Trophoblast cell (in vitro differentiated cells and primary cell): ENCODE measurements around the gene KRTAP4-1. TPM values are rescaled to one million over a fixed set of nuclear protein-coding genes. Genes with fewer than 3 reads are reported as not detected.
"Not testable (repeated sequence)": the region's sequence is repeated elsewhere in the genome, so short reads cannot be mapped to it uniquely, and the experiment has no call there.

Experiments
- DNase-seq, 2 donors: peaks; one replicate each; pipeline ENCODE4 v3.0.0-alpha.2; 2016
- H2AFZ ChIP-seq: 2 replicates; pipeline ENCODE4 v1.6.1; 2013; ENCODE audit warnings: low read length, moderate library complexity, mild to moderate bottlenecking; ENCODE audit not compliant: insufficient read depth, poor library complexity
- H2AK5ac ChIP-seq: 2 replicates; pipeline ENCODE4 v1.6.1; 2013; ENCODE audit warnings: mild to moderate bottlenecking, low read length
- H2BK120ac ChIP-seq: 2 replicates; pipeline ENCODE4 v1.6.1; 2013; ENCODE audit warnings: low read length, mild to moderate bottlenecking, moderate library complexity; ENCODE audit not compliant: insufficient read depth, poor library complexity
- H2BK12ac ChIP-seq: 2 replicates; pipeline ENCODE4 v1.6.1; 2013; ENCODE audit warnings: mild to moderate bottlenecking, low read length, moderate library complexity
- H2BK5ac ChIP-seq: 2 replicates; pipeline ENCODE4 v1.6.1; 2013; ENCODE audit warnings: low read length, low read depth, moderate library complexity, mild to moderate bottlenecking; ENCODE audit not compliant: poor library complexity
- H3K14ac ChIP-seq: 2 replicates; pipeline ENCODE4 v1.6.1; 2013; ENCODE audit warnings: mild to moderate bottlenecking, low read length
- H3K18ac ChIP-seq: 2 replicates; pipeline ENCODE4 v1.6.1; 2013; ENCODE audit warnings: mild to moderate bottlenecking, low read length
- H3K23ac ChIP-seq: 2 replicates; pipeline ENCODE4 v1.6.1; 2013; ENCODE audit warnings: low read length
- H3K27ac ChIP-seq: 2 replicates; pipeline ENCODE4 v1.5.1; 2013; ENCODE audit warnings: low read depth, mild to moderate bottlenecking, inconsistent platforms, low read length, moderate library complexity
- H3K27me3 ChIP-seq: 2 replicates; pipeline ENCODE4 v1.6.1; 2013; ENCODE audit warnings: inconsistent platforms, mild to moderate bottlenecking, low read length, moderate library complexity; ENCODE audit not compliant: insufficient read depth
- H3K36me3 ChIP-seq, 2 experiments: 1 replicate in 1 of 2; 2 replicates in 1 of 2; pipeline ENCODE4 v1.6.1; 2013; ENCODE audit warnings: low read length in 2 of 2, mild to moderate bottlenecking in 2 of 2, moderate library complexity in 1 of 2; ENCODE audit not compliant: insufficient read depth in 2 of 2, control insufficient read depth in 1 of 2
- H3K4ac ChIP-seq: 2 replicates; pipeline ENCODE4 v1.6.1; 2013; ENCODE audit warnings: low read depth, mild to moderate bottlenecking, low read length, moderate library complexity
- H3K4me1 ChIP-seq, 2 experiments: 1 replicate in 1 of 2; 2 replicates in 1 of 2; pipeline ENCODE4 v1.6.1; 2013; ENCODE audit warnings: low read length in 2 of 2, mild to moderate bottlenecking in 2 of 2, moderate library complexity in 1 of 2; ENCODE audit not compliant: insufficient read depth in 2 of 2, control insufficient read depth in 1 of 2
- H3K4me2 ChIP-seq: 2 replicates; pipeline ENCODE4 v1.6.1; 2013; ENCODE audit warnings: inconsistent platforms, mild to moderate bottlenecking, low read length, moderate library complexity
- H3K4me3 ChIP-seq: 2 replicates; pipeline ENCODE4 v1.5.1; 2013; ENCODE audit warnings: mild to moderate bottlenecking, low read depth, low read length, inconsistent platforms
- H3K79me1 ChIP-seq: one replicate; pipeline ENCODE4 v1.6.1; 2013; ENCODE audit warnings: low read length
- H3K79me2 ChIP-seq: 2 replicates; pipeline ENCODE4 v1.6.1; 2013; ENCODE audit warnings: low read length, mild to moderate bottlenecking; ENCODE audit not compliant: control insufficient read depth, insufficient read depth, poor library complexity
- H3K9ac ChIP-seq: 2 replicates; pipeline ENCODE4 v1.6.1; 2013; ENCODE audit warnings: mild to moderate bottlenecking, low read length
- H3K9me3 ChIP-seq: 2 replicates; pipeline ENCODE4 v1.6.1; 2013; ENCODE audit warnings: low read depth, mild to moderate bottlenecking, control low read depth, inconsistent platforms, low read length; ENCODE audit not compliant: insufficient read depth
- H4K12ac ChIP-seq: 2 replicates; pipeline ENCODE4 v1.6.1; 2013; ENCODE audit warnings: low read depth, mild to moderate bottlenecking, low read length, moderate library complexity
- H4K8ac ChIP-seq: 2 replicates; pipeline ENCODE4 v1.6.1; 2013; ENCODE audit warnings: low read depth, mild to moderate bottlenecking, low read length, moderate library complexity
- H4K91ac ChIP-seq: one replicate; pipeline ENCODE4 v1.6.1; 2013; ENCODE audit warnings: low read depth, mild to moderate bottlenecking, low read length, moderate library complexity
- WGBS: extraction: QIAGEN DNeasy Blood & Tissue Kit; methylation state at CpG from one replicate; pipeline ENCODE4 v1.1.7; 2013; ENCODE audit warnings: missing lambda C conversion rate; ENCODE audit not compliant: insufficient read length, insufficient coverage; ENCODE audit errors: extremely low coverage; 5-methylcytosine and 5-hydroxymethylcytosine counted together
- polyA plus RNA-seq: library from polyadenylated mRNA; stranded (reverse); fragments of 200-250 nt; gene quantifications from 2 replicates; pipeline ENCODE4 v1.2.3, GENCODE V29; 2013

Gene KRTAP4-1
- not detected in 2 replicates for polyA plus RNA-seq

- Histone ChIP-seq H4K12ac (no peak within 1 kb of the TSS), H3K27ac (no peak within 1 kb of the TSS), H2AK5ac (no peak within 1 kb of the TSS), H2BK12ac (no peak within 1 kb of the TSS), H3K79me2 (no peaks in the 10 kb centered on the region), H3K27me3 (no peaks in the 10 kb centered on the region), H3K79me1 (no peaks in the 10 kb centered on the region), H2AFZ (no peak within 1 kb of the TSS), H3K36me3 (no peaks in the 10 kb centered on the region), H4K91ac (no peak within 1 kb of the TSS), H3K9me3 (no peaks in the 10 kb centered on the region), H2BK120ac (no peak within 1 kb of the TSS), H4K8ac (no peak within 1 kb of the TSS), H3K23ac (no peak within 1 kb of the TSS), H3K9ac (no peak within 1 kb of the TSS), H2BK5ac (no peak within 1 kb of the TSS), H3K4me1 (no peaks in the 10 kb centered on the region), H3K14ac (no peak within 1 kb of the TSS), H3K4me3 (no peak within 1 kb of the TSS), H3K18ac (no peak within 1 kb of the TSS), H3K4ac (no peak within 1 kb of the TSS), H3K4me2 (no peak within 1 kb of the TSS)
- no peak for DNase-seq
- no CpG with 5 or more reads among the region's 9 CpGs for WGBS
Observed at GRCh38 chr17:41184480-41184961, at the start of gene KRTAP4-1. TSS of gene KRTAP4-1 (minus strand) at chr17:41184911. CDS start at chr17:41184854, 57 bp downstream.

DNA sequence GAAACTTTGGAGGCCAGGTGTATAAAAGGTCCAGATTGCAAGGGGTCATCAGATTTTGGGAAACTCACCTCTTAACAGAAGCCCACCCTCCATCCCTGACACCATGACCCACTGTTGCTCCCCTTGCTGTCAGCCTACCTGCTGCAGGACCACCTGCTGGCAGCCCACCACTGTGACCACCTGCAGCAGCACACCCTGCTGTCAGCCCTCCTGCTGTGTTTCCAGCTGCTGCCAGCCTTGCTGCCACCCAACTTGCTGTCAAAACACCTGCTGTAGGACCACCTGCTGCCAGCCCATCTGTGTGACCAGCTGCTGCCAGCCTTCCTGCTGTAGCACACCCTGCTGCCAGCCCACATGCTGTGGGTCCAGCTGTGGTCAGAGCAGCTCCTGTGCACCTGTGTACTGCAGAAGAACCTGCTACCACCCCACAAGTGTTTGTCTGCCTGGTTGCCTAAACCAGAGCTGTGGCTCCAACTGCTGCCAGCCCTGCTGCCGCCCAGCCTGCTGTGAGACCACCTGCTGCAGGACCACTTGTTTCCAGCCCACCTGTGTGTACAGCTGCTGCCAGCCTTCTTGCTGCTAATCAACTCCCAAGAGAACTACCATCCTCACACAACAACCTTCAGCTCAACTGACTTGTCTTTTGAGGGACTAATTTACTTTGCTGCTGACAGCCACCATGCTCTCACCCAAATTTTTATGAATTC lies 47.8 kb upstream of the KRTAP4-1 start, which contains the start of gene KRTAP9-3:
Gene KRTAP9-3, plus strand, starts transcription at position 51 of the 707 bp plus-strand sequence. Its CDS starts 53 bp downstream, at position 104.
- not testable (repeated sequence) for H3K9ac ChIP-seq, H2BK5ac ChIP-seq, H3K4me2 ChIP-seq, H3K36me3 ChIP-seq, H2AFZ ChIP-seq, H4K91ac ChIP-seq, H3K4me3 ChIP-seq, H3K79me2 ChIP-seq, H3K27me3 ChIP-seq, H4K8ac ChIP-seq, H3K27ac ChIP-seq, H3K79me1 ChIP-seq, H3K14ac ChIP-seq, DNase-seq, H3K9me3 ChIP-seq, H3K18ac ChIP-seq, H3K4me1 ChIP-seq, H3K23ac ChIP-seq, H4K12ac ChIP-seq, H2AK5ac ChIP-seq, H2BK12ac ChIP-seq, H3K4ac ChIP-seq, H2BK120ac ChIP-seq
- no CpG with 5 or more reads among the region's 1 CpG for WGBS

GRCh38 chr17:41231731-41232130 lies 47.0 kb upstream of the KRTAP4-1 start:
- Histone ChIP-seq H3K79me1 (no peaks in the 10 kb centered on the region), H3K9ac (no peak overlapping the region), H3K23ac (no peak overlapping the region), H3K36me3 (no peaks in the 10 kb centered on the region), H2BK12ac (no peak overlapping the region), H3K4me3 (no peak overlapping the region), H2BK5ac (no peak overlapping the region), H3K79me2 (no peaks in the 10 kb centered on the region), H3K27me3 (no peaks in the 10 kb centered on the region), H2AFZ (no peak overlapping the region), H2AK5ac (no peak overlapping the region), H3K4me1 (no peaks in the 10 kb centered on the region), H4K8ac (no peak overlapping the region), H3K14ac (no peak overlapping the region), H2BK120ac (no peak overlapping the region), H3K4me2 (no peak overlapping the region), H3K18ac (no peak overlapping the region), H4K12ac (no peak overlapping the region), H3K4ac (no peak overlapping the region), H3K9me3 (no peaks in the 10 kb centered on the region), H3K27ac (no peak overlapping the region), H4K91ac (no peak overlapping the region)
- WGBS: no CpG with 5 or more reads among the region's 6 CpGs
- no peak for DNase-seq

- Histone ChIP-seq H2AFZ (no peak overlapping the region), H3K4ac (no peak overlapping the region), H4K91ac (no peak overlapping the region), H3K18ac (no peak overlapping the region), H3K23ac (no peak overlapping the region), H3K4me2 (no peak overlapping the region), H2BK120ac (no peak overlapping the region), H2BK12ac (no peak overlapping the region), H2AK5ac (no peak overlapping the region), H3K79me2 (no peaks in the 10 kb centered on the region), H3K36me3 (no peaks in the 10 kb centered on the region), H2BK5ac (no peak overlapping the region), H3K9ac (no peak overlapping the region), H3K4me3 (no peak overlapping the region), H3K27me3 (no peaks in the 10 kb centered on the region), H3K27ac (no peak overlapping the region), H3K79me1 (no peaks in the 10 kb centered on the region), H3K4me1 (no peaks in the 10 kb centered on the region), H4K8ac (no peak overlapping the region), H3K14ac (no peak overlapping the region), H4K12ac (no peak overlapping the region), H3K9me3 (no peaks in the 10 kb centered on the region)
- no peak for DNase-seq
Observed at GRCh38 chr17:41230094-41230493, 45.4 kb upstream of the KRTAP4-1 start.
